GM18502 (cell line): Measurements from ENCODE around the gene NID1.
A peak's percentile ranks its signal among the peaks of the same experiment; 100 is the strongest.

Experiments used
- ATAC-seq: cut with Tn5 transposase; IDR thresholded peaks from one replicate; pipeline ENCODE4 v1.9.1; 2021; ENCODE audit warnings: mild to moderate bottlenecking; ENCODE audit not compliant: unreplicated experiment, poor library complexity

Gene NID1

DNA sequence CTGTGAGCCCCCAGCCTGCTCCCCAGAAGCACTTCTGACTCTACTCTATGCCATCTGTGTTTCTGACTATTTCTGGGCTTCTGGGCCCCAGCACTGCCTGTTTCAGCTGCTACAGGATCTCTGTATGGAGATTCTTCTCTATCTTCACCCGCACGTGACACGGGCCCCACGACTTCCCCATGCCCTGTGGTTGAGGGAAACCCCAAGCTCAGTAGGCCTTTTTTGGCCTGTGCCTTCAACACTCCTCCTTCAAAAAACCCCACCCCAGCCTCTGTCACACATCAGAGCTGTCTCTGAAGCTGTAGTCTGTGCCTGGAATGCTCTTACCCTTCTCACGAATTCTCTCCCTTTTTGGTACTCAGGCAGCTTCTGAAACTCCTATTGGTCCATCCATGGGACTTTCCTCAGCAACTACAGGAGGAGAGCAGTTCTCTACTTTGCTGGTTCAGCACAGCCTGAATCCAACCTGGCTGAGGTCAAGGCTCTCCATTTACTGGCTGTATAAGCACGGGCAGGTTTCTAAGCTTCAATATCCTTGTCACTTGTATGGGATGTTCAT, 2.0 kb upstream of the NID1 start:
- peak; percentile 87 for ATAC-seq

- ATAC-seq: no peak
Observed at GRCh38 chr1:236066054-236066453, 1.2 kb upstream of the NID1 start.

GRCh38 chr1:236065509-236066005, 667 bp upstream of the NID1 start:
- ATAC-seq: no peak

DNA sequence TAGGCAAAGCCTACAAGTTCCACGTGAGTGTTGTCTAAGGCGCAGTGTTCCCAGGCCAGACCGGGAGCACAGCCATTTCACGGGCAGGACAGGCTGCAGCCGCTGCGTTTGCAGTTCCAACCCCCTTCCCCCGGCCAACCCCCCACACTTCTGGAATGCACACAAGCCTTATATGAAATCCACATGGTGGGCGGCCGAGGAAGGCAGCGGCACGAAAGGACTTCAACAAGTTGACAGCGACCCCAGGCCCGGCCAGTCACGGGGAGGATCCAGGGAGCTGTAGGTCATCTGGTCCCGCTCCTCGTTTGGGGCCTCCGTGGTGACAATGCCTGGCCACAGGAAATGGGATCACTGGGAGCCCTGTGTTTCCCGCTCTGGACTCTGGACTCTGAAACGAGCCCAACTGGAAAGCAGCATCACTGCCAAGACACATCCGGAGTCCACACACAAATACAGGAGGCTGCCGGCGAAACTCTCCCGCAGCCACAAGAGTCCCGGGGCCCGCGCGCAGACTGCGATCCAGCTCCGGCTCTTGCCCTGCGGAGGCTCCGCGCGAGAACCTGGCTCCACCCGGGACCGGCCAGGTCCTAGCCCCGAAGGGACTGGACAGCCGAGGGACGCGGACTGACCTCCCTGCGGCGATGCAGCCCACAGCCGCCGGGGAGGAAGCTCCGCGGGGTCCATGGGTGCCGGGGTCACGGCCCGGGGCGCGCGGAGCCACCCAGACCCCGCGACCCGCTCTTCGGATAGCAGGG, 794 bp downstream of the NID1 start:
- peak; percentile 22 for ATAC-seq

GRCh38 chr1:236063551-236063918, 1.4 kb downstream of the NID1 start:
- no peak for ATAC-seq

GRCh38 chr1:236060286-236060685, 4.6 kb downstream of the NID1 start:
- no peak for ATAC-seq

GRCh38 chr1:236059011-236059410, 5.9 kb downstream of the NID1 start:
- no peak for ATAC-seq

DNA sequence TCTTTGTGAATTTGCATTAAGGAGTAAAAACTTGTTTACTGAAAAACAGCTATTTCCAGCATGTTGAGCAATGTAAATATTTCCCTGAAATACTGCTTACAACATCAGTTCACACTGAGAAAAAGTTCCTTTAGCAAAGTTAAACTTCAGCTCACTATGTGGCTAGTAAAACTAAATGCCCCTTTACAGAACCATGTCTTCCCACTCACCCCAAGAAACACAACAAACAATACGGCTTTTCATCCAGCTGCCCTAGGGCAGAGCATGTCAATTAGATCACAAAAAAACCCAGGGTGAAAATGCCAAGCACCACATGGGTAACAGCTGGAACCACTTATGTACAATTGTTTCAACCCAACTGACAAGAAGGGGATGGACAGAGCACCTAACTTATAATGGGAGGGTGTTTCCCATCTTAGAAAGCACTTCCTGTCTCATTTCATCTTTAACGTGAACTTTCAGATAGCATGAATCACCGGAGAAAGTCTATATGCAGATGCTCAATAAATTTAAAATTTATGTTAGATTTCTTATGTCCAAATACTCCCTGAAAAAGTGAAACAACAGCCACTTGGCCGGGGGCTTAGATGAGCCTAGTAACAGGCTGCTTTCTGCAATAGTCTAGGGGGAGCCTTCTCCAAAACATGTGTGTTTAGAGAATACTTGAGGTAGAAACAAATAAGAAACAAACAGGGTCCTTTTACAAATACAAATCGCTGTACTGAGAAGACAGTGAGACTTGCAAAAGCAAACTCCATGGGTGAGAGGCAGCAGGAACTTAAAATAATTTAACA, 6.6 kb downstream of the NID1 start:
- ATAC-seq: peak; percentile 77

- no peak for ATAC-seq
Observed at GRCh38 chr1:236057546-236057945, 7.3 kb downstream of the NID1 start.

DNA sequence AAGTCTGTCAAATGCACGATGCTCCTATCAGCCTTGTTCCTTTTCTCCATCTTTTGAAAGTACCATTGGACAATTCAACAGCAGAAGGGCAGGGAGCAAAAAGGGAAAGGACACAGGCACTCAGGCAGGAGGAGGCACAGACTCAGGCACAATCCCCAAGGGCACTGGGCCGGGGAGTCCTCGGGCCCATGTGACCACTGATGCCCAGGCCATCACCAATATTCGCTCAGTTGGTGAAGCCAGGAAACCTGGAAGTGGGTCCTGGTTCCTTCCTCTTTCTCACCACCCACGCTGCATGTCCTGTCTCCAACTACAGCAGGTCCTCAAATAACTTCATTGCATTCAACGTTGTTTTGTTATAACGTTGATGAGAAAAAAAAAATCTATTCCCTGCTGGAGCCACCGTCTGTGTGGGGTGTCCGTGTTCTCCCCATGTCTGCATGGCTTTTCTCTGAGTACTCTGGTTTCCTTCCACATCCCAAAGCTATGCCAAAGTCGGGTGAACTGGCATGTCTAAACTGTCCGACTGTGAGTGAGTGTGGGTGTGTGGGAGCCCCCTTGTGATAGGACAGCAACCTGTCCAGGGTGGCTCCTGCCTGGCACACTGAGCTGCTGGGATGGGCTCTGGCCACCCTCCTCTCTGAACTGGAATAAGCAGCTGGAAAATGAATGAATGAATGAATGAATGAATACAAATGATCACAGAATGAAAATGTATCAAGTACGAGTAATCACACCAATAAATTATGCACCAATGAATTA, 12.5 kb downstream of the NID1 start:
- ATAC-seq: no peak

GRCh38 chr1:236051242-236051791, 13.6 kb downstream of the NID1 start:
- ATAC-seq: no peak

- ATAC-seq: no peak
Observed at GRCh38 chr1:236045771-236046170, 19.1 kb downstream of the NID1 start.

DNA sequence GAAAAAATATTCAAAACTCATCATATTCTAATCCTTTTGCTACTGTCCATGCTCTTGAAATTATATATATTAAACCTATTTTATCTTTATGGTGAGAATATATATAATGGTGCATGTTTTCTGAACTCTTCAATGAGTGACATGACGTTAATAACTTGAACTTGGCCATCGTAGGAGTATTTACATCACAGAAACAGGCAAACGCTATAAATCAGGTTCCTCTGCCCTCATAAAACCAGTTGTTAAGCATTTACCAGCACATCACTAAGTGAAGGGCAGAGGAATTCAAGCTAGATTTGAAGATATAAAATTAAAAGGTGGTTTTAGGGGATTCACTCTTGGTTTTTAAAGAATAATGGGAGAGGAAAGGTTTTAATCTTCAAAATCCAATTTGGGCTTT, 20.5 kb downstream of the NID1 start:
- no peak for ATAC-seq

GRCh38 chr1:236041631-236042618, 23.0 kb downstream of the NID1 start:
- ATAC-seq: no peak

- no peak for ATAC-seq
Observed at GRCh38 chr1:236039740-236040685, 24.9 kb downstream of the NID1 start.

DNA sequence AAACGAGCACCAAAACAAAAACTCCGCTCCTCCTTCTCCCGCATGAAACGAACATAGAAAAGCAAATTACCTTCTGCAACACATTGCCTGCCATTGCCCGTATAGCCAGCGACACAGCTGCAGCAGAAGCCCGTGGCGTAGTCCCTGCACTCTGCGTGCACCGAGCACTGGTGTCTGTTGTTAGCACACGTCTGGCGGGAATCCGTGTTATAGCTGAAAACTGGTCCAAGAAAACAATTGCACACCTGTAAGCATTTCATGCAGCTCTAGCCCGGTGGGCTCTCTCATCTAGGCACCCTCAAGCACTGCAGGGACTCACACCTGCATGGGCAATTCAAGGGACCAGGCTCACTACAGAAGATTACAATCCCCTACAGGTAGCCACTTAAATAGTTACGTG, 26.9 kb downstream of the NID1 start:
- ATAC-seq: no peak

DNA sequence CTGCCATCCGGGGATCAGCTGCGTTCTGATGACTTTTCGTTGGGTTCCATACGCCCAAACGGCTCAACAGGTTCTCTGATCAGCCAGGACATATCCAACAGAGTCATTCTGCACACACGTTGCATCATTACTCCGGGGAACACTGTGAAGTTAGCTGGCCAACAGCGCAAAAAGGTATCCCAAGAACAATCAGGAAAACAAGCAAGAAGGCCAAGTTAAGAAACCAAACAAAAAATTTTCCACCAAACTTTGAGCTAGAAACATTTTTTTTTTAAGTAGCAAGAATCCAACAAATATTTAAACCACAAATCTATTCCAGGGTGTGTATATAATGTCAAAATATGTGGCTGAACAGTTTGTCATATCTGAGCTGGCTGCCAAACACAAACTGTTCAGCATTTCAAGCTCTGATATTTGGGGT, 29.2 kb downstream of the NID1 start:
- no peak for ATAC-seq

DNA sequence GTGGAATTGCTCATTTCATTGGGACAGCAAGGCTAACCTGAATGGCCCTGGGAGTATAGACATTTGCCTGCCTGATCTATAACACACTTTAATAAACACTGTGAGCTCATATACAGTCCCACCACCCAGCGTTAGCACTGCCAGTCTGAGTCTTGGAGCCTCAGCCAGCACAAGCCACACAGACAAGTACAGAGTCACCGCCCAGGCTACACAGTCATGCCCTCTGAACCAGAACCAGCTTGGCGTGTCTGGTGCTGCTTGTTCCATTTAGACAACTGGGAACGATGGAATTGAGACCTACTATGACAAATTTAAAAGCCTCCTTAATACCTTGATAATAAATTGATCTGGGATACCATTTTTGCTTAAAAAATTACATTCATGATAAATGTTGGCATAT, 31.6 kb downstream of the NID1 start:
- ATAC-seq: no peak
